Measurements from ENCODE around the gene CSTA.

GRCh38 chr3:122294359-122294758 lies 30.7 kb upstream of the CSTA start:
- no peak for TF ChIP-seq POLR2A (IDR thresholded peaks at IDR 0.05; ENCODE audit: low read depth, low read length)
- no peak for TF ChIP-seq POLR2AphosphoS5 (IDR thresholded peaks at IDR 0.05; ENCODE audit: low read depth, low read length)
